GM23338 (cell line): ENCODE data around the gene DIP2B. TPM values are rescaled to one million over a fixed set of nuclear protein-coding genes. Genes with fewer than 3 reads are reported as not detected.
A peak's percentile ranks its signal among the peaks of the same experiment; 100 is the strongest.

ENCODE experiments used
- ATAC-seq: fragments of 200-7000 bp; cut with Tn5 transposase; 3 replicates; pipeline ENCODE4 v1.9.1; 2020
- DNase-seq: peaks from one replicate; pipeline ENCODE4 v3.0.0-alpha.2; 2015; ENCODE audit warnings: low spot score
- H2AFZ ChIP-seq: fragments of 200-600 bp; sonication (generic); 2 replicates; pipeline ENCODE4 v1.8.0; 2016; ENCODE audit warnings: antibody characterized with exemption, mild to moderate bottlenecking, moderate library complexity
- H3F3A ChIP-seq: fragments of 200-600 bp; sonication (generic); replicated peaks from 2 replicates; pipeline ENCODE4 v1.8.0; 2017; ENCODE audit warnings: antibody characterized with exemption, mixed run types, low read depth
- H3K27ac ChIP-seq: fragments of 200-600 bp; sonication (generic); 2 replicates; pipeline ENCODE4 v1.6.1; 2016; ENCODE audit warnings: low read depth
- H3K27me3 ChIP-seq: fragments of 200-600 bp; sonication (generic); 2 replicates; pipeline ENCODE4 v1.8.0; 2016; ENCODE audit warnings: mild to moderate bottlenecking, mixed run types, moderate library complexity; ENCODE audit not compliant: insufficient read depth
- H3K36me3 ChIP-seq: fragments of 200-600 bp; sonication (generic); 2 replicates; pipeline ENCODE4 v1.8.0; 2016; ENCODE audit warnings: mild to moderate bottlenecking; ENCODE audit not compliant: insufficient read depth
- H3K4me1 ChIP-seq: fragments of 200-600 bp; sonication (generic); 2 replicates; pipeline ENCODE4 v1.8.0; 2016; ENCODE audit warnings: mild to moderate bottlenecking, moderate library complexity; ENCODE audit not compliant: insufficient read depth
- H3K4me2 ChIP-seq: fragments of 200-600 bp; sonication (generic); 2 replicates; pipeline ENCODE4 v1.7.1; 2017; ENCODE audit warnings: mixed run types
- H3K4me3 ChIP-seq: fragments of 200-600 bp; sonication (generic); 2 replicates; pipeline ENCODE4 v1.6.1; 2016; ENCODE audit warnings: mixed run types
- H3K79me2 ChIP-seq: fragments of 200-600 bp; sonication (generic); replicated peaks from 2 replicates; pipeline ENCODE4 v1.8.0; 2017; ENCODE audit warnings: mild to moderate bottlenecking; ENCODE audit not compliant: insufficient read depth
- H3K9me2 ChIP-seq: fragments of 200-600 bp; sonication (generic); 2 replicates; pipeline ENCODE4 v1.8.0; 2017; ENCODE audit not compliant: insufficient read depth
- H4K20me1 ChIP-seq: fragments of 200-600 bp; sonication (generic); replicated peaks from 2 replicates; pipeline ENCODE4 v1.8.0; 2017; ENCODE audit warnings: mild to moderate bottlenecking; ENCODE audit not compliant: insufficient read depth
- H3K27ac Mint-ChIP-seq: 2 replicates; pipeline ENCODE4 v1.8.0; 2020; ENCODE audit warnings: inconsistent platforms, mild to moderate bottlenecking, moderate library complexity, mixed read lengths
- H3K27me3 Mint-ChIP-seq: 3 replicates; pipeline ENCODE4 v1.8.0; 2022; ENCODE audit warnings: low read depth, mild to moderate bottlenecking, moderate library complexity, mixed read lengths, inconsistent platforms; ENCODE audit not compliant: insufficient read depth, poor library complexity
- H3K36me3 Mint-ChIP-seq: 3 replicates; pipeline ENCODE4 v1.8.0; 2021; ENCODE audit warnings: low read depth, mild to moderate bottlenecking, inconsistent platforms, moderate library complexity, mixed read lengths
- H3K4me1 Mint-ChIP-seq: 3 replicates; pipeline ENCODE4 v1.8.0; 2020; ENCODE audit warnings: mild to moderate bottlenecking, inconsistent platforms, mixed read lengths
- H3K4me3 Mint-ChIP-seq: 3 replicates; pipeline ENCODE4 v1.8.0; 2021; ENCODE audit warnings: moderate library complexity, mild to moderate bottlenecking, inconsistent platforms, mixed read lengths
- H3K9me3 Mint-ChIP-seq: 3 replicates; pipeline ENCODE4 v1.8.0; 2020; ENCODE audit warnings: moderate library complexity, mild to moderate bottlenecking, inconsistent platforms, mixed read lengths
- CTCF ChIP-seq, 2 experiments: fragments of 200-600 bp in 1 of 2; sonication (generic) in 1 of 2; conservative IDR thresholded peaks; 2 replicates each; pipeline versions ENCODE4 v1.5.1 to v1.6.1; 2016 to 2017; ENCODE audit warnings: antibody characterized with exemption in 2 of 2, low read depth in 2 of 2, mild to moderate bottlenecking in 2 of 2, moderate library complexity in 1 of 2
- ETS1 ChIP-seq: IDR thresholded peaks from 2 replicates; pipeline ENCODE4 v1.6.1; 2016; ENCODE audit warnings: antibody characterized with exemption
- EZH2 ChIP-seq: fragments of 200-600 bp; sonication (generic); IDR thresholded peaks from one replicate; pipeline ENCODE4 v1.8.0; 2017; ENCODE audit warnings: antibody characterized with exemption, mild to moderate bottlenecking, low read depth; ENCODE audit not compliant: unreplicated experiment
- EZH2phosphoT487 ChIP-seq: fragments of 200-600 bp; sonication (generic); IDR thresholded peaks from one replicate; pipeline ENCODE4 v1.8.1; 2018; ENCODE audit warnings: antibody characterized with exemption; ENCODE audit not compliant: unreplicated experiment
- JUNB ChIP-seq: IDR thresholded peaks from one replicate; pipeline ENCODE4 v1.6.1; 2016; ENCODE audit warnings: antibody characterized with exemption; ENCODE audit not compliant: unreplicated experiment
- POLR2AphosphoS5 ChIP-seq: IDR thresholded peaks from 2 replicates; pipeline ENCODE4 v1.6.1; 2016; ENCODE audit warnings: antibody characterized with exemption, low read depth
- REST ChIP-seq: IDR thresholded peaks from one replicate; pipeline ENCODE4 v1.6.1; 2018; ENCODE audit warnings: antibody characterized with exemption; ENCODE audit not compliant: unreplicated experiment
- STAT1 ChIP-seq: IDR thresholded peaks from one replicate; pipeline ENCODE4 v1.6.1; 2016; ENCODE audit warnings: antibody characterized with exemption; ENCODE audit not compliant: unreplicated experiment
- ZNF114 ChIP-seq: fragments of 250-450 bp; sonication (Bioruptor Pico); IDR thresholded peaks from 2 replicates; pipeline ENCODE4 v1.5.0; 2020; ENCODE audit warnings: mild to moderate bottlenecking, moderate library complexity
- ZNF331 ChIP-seq: fragments of 250-450 bp; sonication (Bioruptor Pico); IDR thresholded peaks from 2 replicates; pipeline ENCODE4 v1.5.0; 2020; ENCODE audit warnings: low read depth, mild to moderate bottlenecking, moderate library complexity
- polyA plus RNA-seq: library from polyadenylated mRNA; unstranded; fragments of >200 nt; fragmentation: Nextera tagmentation; extraction: Ambion mirVana; gene quantifications from 2 replicates; pipeline ENCODE4 v1.2.1, GENCODE V29; 2016
- total RNA-seq: library from RNA; depleted of rRNA; stranded (reverse); fragments of >200 nt; shearing (Covaris generic); gene quantifications from 2 replicates; pipeline ENCODE4 v1.2.3, GENCODE V29; 2014

The DIP2B gene
- total and polyA plus RNA-seq, 2 experiments from 2014 or later: 8.0 to 36.4 TPM

- TF ChIP-seq ZNF331 (CRISPR knock-in tag) (no peak), EZH2 (no peak), STAT1 (no peak), EZH2phosphoT487 (no peak), ZNF114 (no peak), POLR2AphosphoS5 (no peak), REST (no peak)
These were observed 25.7 kb downstream of the DIP2B start (continued) for GRCh38 chr12:50530532-50530931.

- no peak overlapping the region for H3K4me3 Mint-ChIP-seq
- TF ChIP-seq EZH2phosphoT487: no peak
- TF ChIP-seq JUNB: no peak
- no peak for TF ChIP-seq POLR2AphosphoS5
- TF ChIP-seq STAT1: no peak
- no peak for TF ChIP-seq ZNF114
- TF ChIP-seq ETS1: no peak
- no peak for TF ChIP-seq CTCF (conservative IDR thresholded peaks at IDR 0.05; ENCODE audit: low read depth in 2 of 2)
- no peak for TF ChIP-seq REST
These were observed 28.4 kb downstream of the DIP2B start for GRCh38 chr12:50533203-50533584.

More at GRCh38 chr12:50533203-50533584, 28.4 kb downstream of the DIP2B start:
- Histone ChIP-seq H3F3A (0 out of 2 replicates have a peak, but pooled peaks cover 4% of the 10 kb centered on the region), H3K27ac (peak overlapping the region; percentile 48), H3K27me3 (no peaks in the 10 kb centered on the region), H3K4me3 (no peak overlapping the region), H3K36me3 (no peaks in the 10 kb centered on the region), H3K4me1 (peaks cover 55% of the 10 kb centered on the region), H3K4me2 (no peak overlapping the region), H3K79me2 (peaks cover 78% of the 10 kb centered on the region), H3K9me2 (no peaks in the 10 kb centered on the region), H2AFZ (no peak overlapping the region), H4K20me1 (peaks cover 6% of the 10 kb centered on the region)
- DNase-seq: no peak
- no peak overlapping the region for H3K27ac Mint-ChIP-seq
- H3K36me3 Mint-ChIP-seq: no peaks in the 10 kb centered on the region
- H3K4me1 Mint-ChIP-seq: peaks cover 18% of the 10 kb centered on the region
- no peaks in the 10 kb centered on the region for H3K27me3 Mint-ChIP-seq
- ATAC-seq: no peak
- no peaks in the 10 kb centered on the region for H3K9me3 Mint-ChIP-seq
